Endothelial cell (in vitro differentiated cells): ENCODE data around the gene KCTD18. TPM values are rescaled to one million over a fixed set of nuclear protein-coding genes. Genes with fewer than 3 reads are reported as not detected.
A peak's percentile ranks its signal among the peaks of the same experiment; 100 is the strongest.

Experiments
- DNase-seq: peaks from one replicate; pipeline ENCODE4 v3.0.0; 2021; ENCODE audit warnings: low spot score
- H3K27ac Mint-ChIP-seq: one replicate; pipeline ENCODE4 v1.8.0; 2021; ENCODE audit warnings: mixed read lengths, inconsistent platforms; ENCODE audit not compliant: unreplicated experiment
- H3K27me3 Mint-ChIP-seq: one replicate; pipeline ENCODE4 v1.8.0; 2021; ENCODE audit warnings: mild to moderate bottlenecking, moderate library complexity, mixed read lengths, inconsistent platforms; ENCODE audit not compliant: unreplicated experiment
- H3K36me3 Mint-ChIP-seq: one replicate; pipeline ENCODE4 v1.8.0; 2021; ENCODE audit warnings: mild to moderate bottlenecking, low read depth, mixed read lengths, inconsistent platforms; ENCODE audit not compliant: unreplicated experiment
- H3K4me1 Mint-ChIP-seq: one replicate; pipeline ENCODE4 v1.8.0; 2021; ENCODE audit warnings: mild to moderate bottlenecking, mixed read lengths, inconsistent platforms; ENCODE audit not compliant: unreplicated experiment
- H3K4me3 Mint-ChIP-seq: one replicate; pipeline ENCODE4 v1.8.0; 2021; ENCODE audit warnings: mild to moderate bottlenecking, mixed read lengths, inconsistent platforms; ENCODE audit not compliant: unreplicated experiment
- H3K9me3 Mint-ChIP-seq: one replicate; pipeline ENCODE4 v1.8.0; 2021; ENCODE audit warnings: mixed read lengths, inconsistent platforms; ENCODE audit not compliant: unreplicated experiment
- long read RNA-seq: library from polyadenylated mRNA; unstranded; transcript quantifications from one replicate; pipeline ENCODE4 v2.0.0, GENCODE V29; 2020; ENCODE audit not compliant: unreplicated experiment
- total RNA-seq: library from RNA; stranded (reverse); fragmentation: NEBNext Ultra II Directional; extraction: Animal tissue kit (Norgen Biotek cat#: 25700); gene quantifications from one replicate; pipeline ENCODE4 v1.2.1, GENCODE V29; 2021; ENCODE audit not compliant: unreplicated experiment
- TF ChIP-seq, protein P1 (sequence below): fragments of 200-600 bp; sonication (generic); IDR thresholded peaks from one replicate; pipeline ENCODE4 v1.5.0; 2021; ENCODE audit warnings: antibody characterized with exemption; ENCODE audit not compliant: unreplicated experiment

Gene KCTD18
- 6.4 TPM for total RNA-seq
- long read RNA-seq, partial matches to known transcripts = 1 of 2 reads
- long read RNA-seq, other reads (novel, unspliced or antisense) = 0 of 2 reads

GRCh38 chr2:200509612-200510433 lies at the start of gene KCTD18:
TSS of gene KCTD18 (minus strand) at chr2:200510068. CDS start at chr2:200507016, 3,052 bp downstream.
- H3K27ac Mint-ChIP-seq = peak within 1 kb of the TSS; percentile 67

GRCh38 chr2:200540793-200541192 lies 30.9 kb upstream of the KCTD18 start:
- Mint-ChIP-seq H3K27me3 (no peaks in the 10 kb centered on the region), H3K9me3 (no peaks in the 10 kb centered on the region), H3K4me3 (no peak overlapping the region), H3K27ac (no peak overlapping the region), H3K4me1 (no peaks in the 10 kb centered on the region), H3K36me3 (peaks cover 26% of the 10 kb centered on the region)
- no peak for DNase-seq
- TF ChIP-seq, protein P1, sequence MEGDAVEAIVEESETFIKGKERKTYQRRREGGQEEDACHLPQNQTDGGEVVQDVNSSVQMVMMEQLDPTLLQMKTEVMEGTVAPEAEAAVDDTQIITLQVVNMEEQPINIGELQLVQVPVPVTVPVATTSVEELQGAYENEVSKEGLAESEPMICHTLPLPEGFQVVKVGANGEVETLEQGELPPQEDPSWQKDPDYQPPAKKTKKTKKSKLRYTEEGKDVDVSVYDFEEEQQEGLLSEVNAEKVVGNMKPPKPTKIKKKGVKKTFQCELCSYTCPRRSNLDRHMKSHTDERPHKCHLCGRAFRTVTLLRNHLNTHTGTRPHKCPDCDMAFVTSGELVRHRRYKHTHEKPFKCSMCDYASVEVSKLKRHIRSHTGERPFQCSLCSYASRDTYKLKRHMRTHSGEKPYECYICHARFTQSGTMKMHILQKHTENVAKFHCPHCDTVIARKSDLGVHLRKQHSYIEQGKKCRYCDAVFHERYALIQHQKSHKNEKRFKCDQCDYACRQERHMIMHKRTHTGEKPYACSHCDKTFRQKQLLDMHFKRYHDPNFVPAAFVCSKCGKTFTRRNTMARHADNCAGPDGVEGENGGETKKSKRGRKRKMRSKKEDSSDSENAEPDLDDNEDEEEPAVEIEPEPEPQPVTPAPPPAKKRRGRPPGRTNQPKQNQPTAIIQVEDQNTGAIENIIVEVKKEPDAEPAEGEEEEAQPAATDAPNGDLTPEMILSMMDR = no peak

More at GRCh38 chr2:200509612-200510433, at the start of gene KCTD18:
- TF ChIP-seq, protein P1 = peak; percentile 53
- peak; percentile 95 for DNase-seq
- Mint-ChIP-seq H3K27me3 (peaks cover 4% of the 10 kb centered on the region), H3K36me3 (no peaks in the 10 kb centered on the region), H3K4me1 (peaks cover 10% of the 10 kb centered on the region), H3K4me3 (peak within 1 kb of the TSS; percentile 90), H3K9me3 (no peaks in the 10 kb centered on the region)

- Mint-ChIP-seq H3K4me1 (no peaks in the 10 kb centered on the region), H3K27ac (no peak overlapping the region), H3K4me3 (no peak overlapping the region), H3K9me3 (no peaks in the 10 kb centered on the region), H3K36me3 (peaks cover 16% of the 10 kb centered on the region), H3K27me3 (no peaks in the 10 kb centered on the region)
- TF ChIP-seq, protein P1 = no peak
- DNase-seq = no peak
These were observed 28.3 kb upstream of the KCTD18 start for GRCh38 chr2:200538139-200538538.

- DNase-seq = no peak
- TF ChIP-seq, protein P1 = no peak
- Mint-ChIP-seq H3K9me3 (no peaks in the 10 kb centered on the region), H3K27me3 (no peaks in the 10 kb centered on the region), H3K4me3 (no peak overlapping the region), H3K4me1 (no peaks in the 10 kb centered on the region), H3K36me3 (no peaks in the 10 kb centered on the region), H3K27ac (no peak overlapping the region)
These were observed 24.7 kb upstream of the KCTD18 start for GRCh38 chr2:200534572-200534971.

GRCh38 chr2:200533754-200534153 lies 23.9 kb upstream of the KCTD18 start:
- no peaks in the 10 kb centered on the region for H3K4me1 Mint-ChIP-seq
- H3K36me3 Mint-ChIP-seq = no peaks in the 10 kb centered on the region
- no peak for DNase-seq
- no peak overlapping the region for H3K27ac Mint-ChIP-seq
- H3K27me3 Mint-ChIP-seq = no peaks in the 10 kb centered on the region
- TF ChIP-seq, protein P1 = no peak
- no peaks in the 10 kb centered on the region for H3K9me3 Mint-ChIP-seq
- no peak overlapping the region for H3K4me3 Mint-ChIP-seq
